Uterus (tissue), 4 donors: ENCODE results near the gene COLEC11. TPM values are rescaled to one million over a fixed set of nuclear protein-coding genes. Genes with fewer than 3 reads are reported as not detected.

Experiments used
- DNase-seq, 2 donors: peaks; one replicate each; pipeline ENCODE4 v3.0.0-alpha.2; 2019 to 2020
- H3K27ac ChIP-seq, 2 donors: fragments of 200-600 bp; sonication (generic); 1 replicate in 1 of 2; 2 replicates in 1 of 2; pipeline ENCODE4 v1.5.1; 2016 to 2018
- H3K27me3 ChIP-seq, 2 donors: fragments of 200-600 bp; sonication (generic); one replicate each; pipeline ENCODE4 v1.5.1; 2018 to 2019; ENCODE audit warnings: control low read depth in 1 of 2
- H3K36me3 ChIP-seq, 2 donors: fragments of 200-600 bp; sonication (generic); one replicate each; pipeline ENCODE4 v1.5.1; 2019; ENCODE audit warnings: control low read depth in 1 of 2
- H3K4me1 ChIP-seq, 2 donors: fragments of 200-600 bp; sonication (generic); one replicate each; pipeline ENCODE4 v1.5.1; 2018 to 2019; ENCODE audit warnings: control low read depth in 1 of 2
- H3K4me3 ChIP-seq, 2 donors: fragments of 200-600 bp; sonication (generic); 1 replicate in 1 of 2; 2 replicates in 1 of 2; pipeline ENCODE4 v1.5.1; 2018 to 2019; ENCODE audit warnings: mild to moderate bottlenecking in 1 of 2
- H3K9me3 ChIP-seq, 2 donors: fragments of 200-600 bp; sonication (generic); one replicate each; pipeline ENCODE4 v1.5.1; 2019; ENCODE audit warnings: control low read depth in 1 of 2
- CTCF ChIP-seq, 4 experiments: fragments of 200-600 bp in 2 of 4; fragments of 450-650 bp in 2 of 4; sonication (generic) in 2 of 4; IDR thresholded peaks; one replicate each; pipeline ENCODE4 v1.5.1; 2016 to 2019; ENCODE audit warnings: antibody characterized with exemption in 4 of 4, mild to moderate bottlenecking in 2 of 4, moderate library complexity in 1 of 4
- POLR2A ChIP-seq, 2 donors: fragments of 450-650 bp; IDR thresholded peaks; one replicate each; pipeline ENCODE4 v1.6.1; 2016; ENCODE audit warnings: antibody characterized with exemption in 2 of 2, mild to moderate bottlenecking in 1 of 2, moderate library complexity in 1 of 2
- intact Hi-C: fragments of 100-400 bp; cut with DNase I; formaldehyde crosslinking; loops from one replicate; pipeline ENCODE4 v1.15.1; 2023; ENCODE audit warnings: low total_unique reads
- small RNA-seq: library from RNA; depleted of rRNA; stranded (forward); fragments of <200 nt; gene quantifications from one replicate; pipeline ENCODE3, GENCODE V24; 2016
- total RNA-seq, 4 donors: library from RNA; depleted of rRNA in 3 of 4; stranded (reverse); fragments of >200 nt in 3 of 4; gene quantifications; one replicate each; pipeline versions ENCODE4 v1.1.0 to v1.2.4, GENCODE V29; 2014 to 2023
- donor health status: DM: yes; HTN: yes; CAD: no.

The COLEC11 gene
- total RNA-seq, 4 donors from 2014 or later, result 0.37 to 0.55 TPM; not detected in 2

GRCh38 chr2:3689998-3690748, 95.3 kb downstream of the COLEC11 start:
- no peak overlapping the region for H3K27ac ChIP-seq
- H3K4me3 ChIP-seq, result no peak overlapping the region
- no peak for TF ChIP-seq CTCF (IDR thresholded peaks at IDR 0.05)
- TF ChIP-seq POLR2A (IDR thresholded peaks at IDR 0.05), result no peak
- H3K36me3 ChIP-seq, result no peaks in the 10 kb centered on the region
- peaks cover 0 to 3% of the 10 kb centered on the region in 2 donors for H3K27me3 ChIP-seq
- H3K9me3 ChIP-seq, result no peaks in the 10 kb centered on the region
- intact Hi-C loops, result no loop called here
- DNase-seq, result no peak
- H3K4me1 ChIP-seq, result no peaks in the 10 kb centered on the region

GRCh38 chr2:3692375-3692774, 97.5 kb downstream of the COLEC11 start:
- TF ChIP-seq POLR2A (IDR thresholded peaks at IDR 0.05), result no peak
- no peak for TF ChIP-seq CTCF (IDR thresholded peaks at IDR 0.05)
- Histone ChIP-seq H3K4me1 (no peaks in the 10 kb centered on the region), H3K4me3 (no peak overlapping the region), H3K27me3 (peaks cover 0 to 3% of the 10 kb centered on the region in 2 donors), H3K9me3 (no peaks in the 10 kb centered on the region), H3K36me3 (no peaks in the 10 kb centered on the region), H3K27ac (no peak overlapping the region)
- DNase-seq, result no peak
- intact Hi-C loops, result no loop called here

Small RNA genes within 50 kb of the gene (small RNA-seq; reads per million reads assigned to genes)
- gene TMSB4XP2, result not detected

Other genes with a start within 250 kb of the COLEC11 start
- 10 to 100 TPM in 3 of 4 donors, under 1 TPM in 1; 0.59 to 28.9 (median 20.4) TPM for gene EIPR1, start 217.3 kb upstream of the COLEC11 start, total RNA-seq
- 100 to 1,000 TPM in 1 of 4 donors, 10 to 100 TPM in 3; 15.6 to 149 (median 66.5) TPM for gene TRAPPC12, start 215.4 kb upstream of the COLEC11 start, total RNA-seq
- gene ADI1, start 75.6 kb upstream of the COLEC11 start, total RNA-seq, result 10 to 100 TPM; 31.5 to 65.0 (median 37.9) TPM
- gene RNASEH1, start 36.8 kb upstream of the COLEC11 start, total RNA-seq, result 10 to 100 TPM in 3 of 4 donors, 1 to 10 TPM in 1; 4.1 to 28.6 (median 15.2) TPM
- gene RPS7, start 19.9 kb upstream of the COLEC11 start, total RNA-seq, result 1,000 to 10,000 TPM; 1,483 to 9,424 (median 4,498) TPM
- gene ALLC, start 63.1 kb downstream of the COLEC11 start, total RNA-seq, result not detected
- gene DCDC2C, start 108.5 kb downstream of the COLEC11 start, total RNA-seq, result not detected